ENCODE data around the gene GPR37L1. TPM values are rescaled to one million over a fixed set of nuclear protein-coding genes. Genes with fewer than 3 reads are reported as not detected.

GPR37L1 gene
- total and polyA plus RNA-seq, 10 of the 15 experiments (the other 5 are each of a cell fraction or from before 2014, with no cell fraction given), result under 0.01 to 0.08 (median 0.02) TPM; not detected in 5

DNA sequence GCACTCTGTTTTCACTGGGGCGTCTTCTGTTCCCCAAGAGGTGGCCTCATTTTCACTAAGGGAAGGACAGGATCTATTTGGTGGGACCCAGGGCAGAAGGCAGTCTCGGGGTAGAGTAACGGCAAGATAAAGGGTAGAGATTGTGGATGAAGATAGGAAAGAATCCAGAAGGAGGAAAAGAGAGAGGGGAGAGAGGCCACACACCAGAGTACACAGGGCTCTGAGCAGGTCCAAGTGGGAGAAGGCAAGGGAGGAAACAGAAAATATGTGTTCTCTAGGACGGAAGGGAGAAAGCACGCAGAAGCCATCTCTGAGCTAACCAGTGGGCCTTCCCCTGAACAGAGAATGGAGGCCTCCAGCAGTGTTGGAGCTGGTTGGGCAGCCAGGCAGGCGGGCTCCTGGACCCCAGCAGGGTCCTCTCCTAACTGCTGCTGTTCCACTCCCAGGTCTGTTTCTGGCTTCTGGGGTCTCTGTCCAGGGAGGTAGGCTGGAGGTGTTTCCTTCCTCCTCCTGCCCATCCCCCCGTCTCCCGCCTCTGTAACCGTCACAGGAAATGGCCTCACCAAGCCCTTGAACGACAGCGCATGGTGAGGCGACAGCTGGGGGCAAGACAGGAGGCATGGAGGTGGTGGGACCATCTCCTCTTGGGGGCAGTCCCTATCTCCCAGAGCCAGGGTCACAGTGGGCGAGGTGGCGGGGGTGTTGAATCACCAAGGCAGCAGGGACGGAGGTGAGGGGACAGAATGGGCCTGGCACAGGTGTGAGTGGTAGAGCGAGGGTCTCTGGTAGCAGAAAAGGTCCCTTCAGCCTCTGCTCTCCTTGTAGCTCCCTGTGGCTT is 37.0 kb downstream of the GPR37L1 start (continued):
- TF ChIP-seq, protein P1, sequence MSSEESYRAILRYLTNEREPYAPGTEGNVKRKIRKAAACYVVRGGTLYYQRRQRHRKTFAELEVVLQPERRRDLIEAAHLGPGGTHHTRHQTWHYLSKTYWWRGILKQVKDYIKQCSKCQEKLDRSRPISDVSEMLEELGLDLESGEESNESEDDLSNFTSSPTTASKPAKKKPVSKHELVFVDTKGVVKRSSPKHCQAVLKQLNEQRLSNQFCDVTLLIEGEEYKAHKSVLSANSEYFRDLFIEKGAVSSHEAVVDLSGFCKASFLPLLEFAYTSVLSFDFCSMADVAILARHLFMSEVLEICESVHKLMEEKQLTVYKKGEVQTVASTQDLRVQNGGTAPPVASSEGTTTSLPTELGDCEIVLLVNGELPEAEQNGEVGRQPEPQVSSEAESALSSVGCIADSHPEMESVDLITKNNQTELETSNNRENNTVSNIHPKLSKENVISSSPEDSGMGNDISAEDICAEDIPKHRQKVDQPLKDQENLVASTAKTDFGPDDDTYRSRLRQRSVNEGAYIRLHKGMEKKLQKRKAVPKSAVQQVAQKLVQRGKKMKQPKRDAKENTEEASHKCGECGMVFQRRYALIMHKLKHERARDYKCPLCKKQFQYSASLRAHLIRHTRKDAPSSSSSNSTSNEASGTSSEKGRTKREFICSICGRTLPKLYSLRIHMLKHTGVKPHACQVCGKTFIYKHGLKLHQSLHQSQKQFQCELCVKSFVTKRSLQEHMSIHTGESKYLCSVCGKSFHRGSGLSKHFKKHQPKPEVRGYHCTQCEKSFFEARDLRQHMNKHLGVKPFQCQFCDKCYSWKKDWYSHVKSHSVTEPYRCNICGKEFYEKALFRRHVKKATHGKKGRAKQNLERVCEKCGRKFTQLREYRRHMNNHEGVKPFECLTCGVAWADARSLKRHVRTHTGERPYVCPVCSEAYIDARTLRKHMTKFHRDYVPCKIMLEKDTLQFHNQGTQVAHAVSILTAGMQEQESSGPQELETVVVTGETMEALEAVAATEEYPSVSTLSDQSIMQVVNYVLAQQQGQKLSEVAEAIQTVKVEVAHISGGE (CRISPR knock-in tag; IDR thresholded peaks at IDR 0.05), result no peak
- TF ChIP-seq ZNF274 (IDR thresholded peaks at IDR 0.05; ENCODE audit: insufficient read depth, insufficient read length), result no peak
- TF ChIP-seq, protein P2, sequence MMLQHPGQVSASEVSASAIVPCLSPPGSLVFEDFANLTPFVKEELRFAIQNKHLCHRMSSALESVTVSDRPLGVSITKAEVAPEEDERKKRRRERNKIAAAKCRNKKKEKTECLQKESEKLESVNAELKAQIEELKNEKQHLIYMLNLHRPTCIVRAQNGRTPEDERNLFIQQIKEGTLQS (IDR thresholded peaks at IDR 0.05; ENCODE audit: borderline replicate concordance, extremely low read depth, low read depth, low read length), result no peak
- TF ChIP-seq CBX3 (IDR thresholded peaks at IDR 0.05; ENCODE audit: borderline replicate concordance, low read depth), result no peak
- peak; percentile 88 for TF ChIP-seq POLR2A (IDR thresholded peaks at IDR 0.05; ENCODE audit: low read depth, low read length)
- no peak; the same call in none of the 2 replicates for TF ChIP-seq HDGF (IDR thresholded peaks at IDR 0.05)
- TF ChIP-seq TARDBP (IDR thresholded peaks at IDR 0.05; ENCODE audit: borderline replicate concordance), result no peak
- TF ChIP-seq SMAD5 (IDR thresholded peaks at IDR 0.05; ENCODE audit: low read depth), result peak; percentile 61; the same call in 1 of the 2 replicates
- TF ChIP-seq MTA3 (IDR thresholded peaks at IDR 0.05; ENCODE audit: borderline replicate concordance, low read length), result no peak
- TF ChIP-seq CREB1 (IDR thresholded peaks at IDR 0.05; ENCODE audit: low read depth), result no peak
- TF ChIP-seq BCL11A (IDR thresholded peaks at IDR 0.05; ENCODE audit: low read depth, low read length), result no peak
- TF ChIP-seq, protein P3, sequence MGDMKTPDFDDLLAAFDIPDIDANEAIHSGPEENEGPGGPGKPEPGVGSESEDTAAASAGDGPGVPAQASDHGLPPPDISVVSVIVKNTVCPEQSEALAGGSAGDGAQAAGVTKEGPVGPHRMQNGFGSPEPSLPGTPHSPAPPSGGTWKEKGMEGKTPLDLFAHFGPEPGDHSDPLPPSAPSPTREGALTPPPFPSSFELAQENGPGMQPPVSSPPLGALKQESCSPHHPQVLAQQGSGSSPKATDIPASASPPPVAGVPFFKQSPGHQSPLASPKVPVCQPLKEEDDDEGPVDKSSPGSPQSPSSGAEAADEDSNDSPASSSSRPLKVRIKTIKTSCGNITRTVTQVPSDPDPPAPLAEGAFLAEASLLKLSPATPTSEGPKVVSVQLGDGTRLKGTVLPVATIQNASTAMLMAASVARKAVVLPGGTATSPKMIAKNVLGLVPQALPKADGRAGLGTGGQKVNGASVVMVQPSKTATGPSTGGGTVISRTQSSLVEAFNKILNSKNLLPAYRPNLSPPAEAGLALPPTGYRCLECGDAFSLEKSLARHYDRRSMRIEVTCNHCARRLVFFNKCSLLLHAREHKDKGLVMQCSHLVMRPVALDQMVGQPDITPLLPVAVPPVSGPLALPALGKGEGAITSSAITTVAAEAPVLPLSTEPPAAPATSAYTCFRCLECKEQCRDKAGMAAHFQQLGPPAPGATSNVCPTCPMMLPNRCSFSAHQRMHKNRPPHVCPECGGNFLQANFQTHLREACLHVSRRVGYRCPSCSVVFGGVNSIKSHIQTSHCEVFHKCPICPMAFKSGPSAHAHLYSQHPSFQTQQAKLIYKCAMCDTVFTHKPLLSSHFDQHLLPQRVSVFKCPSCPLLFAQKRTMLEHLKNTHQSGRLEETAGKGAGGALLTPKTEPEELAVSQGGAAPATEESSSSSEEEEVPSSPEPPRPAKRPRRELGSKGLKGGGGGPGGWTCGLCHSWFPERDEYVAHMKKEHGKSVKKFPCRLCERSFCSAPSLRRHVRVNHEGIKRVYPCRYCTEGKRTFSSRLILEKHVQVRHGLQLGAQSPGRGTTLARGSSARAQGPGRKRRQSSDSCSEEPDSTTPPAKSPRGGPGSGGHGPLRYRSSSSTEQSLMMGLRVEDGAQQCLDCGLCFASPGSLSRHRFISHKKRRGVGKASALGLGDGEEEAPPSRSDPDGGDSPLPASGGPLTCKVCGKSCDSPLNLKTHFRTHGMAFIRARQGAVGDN (IDR thresholded peaks at IDR 0.05), result peak; percentile 95
- TF ChIP-seq SRF (IDR thresholded peaks at IDR 0.05; ENCODE audit: low read depth in 2 of 2, low read length in 2 of 2), result 0 out of 4 replicates have a peak, but pooled peaks of 1 of the 2 experiments have one; percentile 34
- TF ChIP-seq SUZ12 (IDR thresholded peaks at IDR 0.05; ENCODE audit: unreplicated experiment), result no peak
- no peak for TF ChIP-seq ZNF207 (IDR thresholded peaks at IDR 0.05; ENCODE audit: borderline replicate concordance)
- TF ChIP-seq, protein P4, sequence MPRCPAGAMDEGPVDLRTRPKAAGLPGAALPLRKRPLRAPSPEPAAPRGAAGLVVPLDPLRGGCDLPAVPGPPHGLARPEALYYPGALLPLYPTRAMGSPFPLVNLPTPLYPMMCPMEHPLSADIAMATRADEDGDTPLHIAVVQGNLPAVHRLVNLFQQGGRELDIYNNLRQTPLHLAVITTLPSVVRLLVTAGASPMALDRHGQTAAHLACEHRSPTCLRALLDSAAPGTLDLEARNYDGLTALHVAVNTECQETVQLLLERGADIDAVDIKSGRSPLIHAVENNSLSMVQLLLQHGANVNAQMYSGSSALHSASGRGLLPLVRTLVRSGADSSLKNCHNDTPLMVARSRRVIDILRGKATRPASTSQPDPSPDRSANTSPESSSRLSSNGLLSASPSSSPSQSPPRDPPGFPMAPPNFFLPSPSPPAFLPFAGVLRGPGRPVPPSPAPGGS (IDR thresholded peaks at IDR 0.05; ENCODE audit: borderline replicate concordance, insufficient read depth, low read depth, low read length, poor library complexity, severe bottlenecking), result peak; percentile 24
- TF ChIP-seq DPF2 (IDR thresholded peaks at IDR 0.05), result no peak
- no peak for TF ChIP-seq RUNX3 (IDR thresholded peaks at IDR 0.05; ENCODE audit: low read length)
- TF ChIP-seq PAX8 (IDR thresholded peaks at IDR 0.05), result no peak
- TF ChIP-seq ESRRA (IDR thresholded peaks at IDR 0.05; ENCODE audit: low read length), result no peak
